Hematopoietic multipotent progenitor cell treated with erythropoietin and hydrocortisone succinate and interleukin-3 and kit ligand, for 6 days (in vitro differentiated cells): Measurements from ENCODE around the gene GRM3.

Experiments used
- DNase-seq: peaks from one replicate; pipeline ENCODE4 v3.0.0-alpha.2; 2015

GRM3 gene

GRCh38 chr7:86790383-86790782 is 146.7 kb downstream of the GRM3 start:
- DNase-seq: no peak

DNA sequence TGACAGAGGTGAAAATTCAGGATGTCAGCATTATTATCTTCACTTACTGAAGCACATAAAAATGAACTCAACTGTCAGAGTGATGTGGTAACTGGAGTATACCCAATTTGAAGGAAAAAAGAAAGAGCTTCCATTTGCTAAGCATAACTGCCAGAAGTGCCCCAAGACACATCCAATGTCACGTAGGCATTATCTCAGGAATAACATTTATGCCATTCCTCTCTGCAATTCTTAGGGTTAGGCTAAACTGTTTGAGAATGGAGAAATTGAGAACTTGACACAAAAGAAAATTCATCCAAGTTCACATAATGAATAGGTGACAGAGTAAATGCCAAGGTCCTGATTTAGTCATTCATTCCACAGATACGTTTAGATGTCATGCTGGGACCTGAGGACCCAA is 148.6 kb downstream of the GRM3 start:
- DNase-seq: no peak

- DNase-seq: no peak
Measured at GRCh38 chr7:86793136-86793535, 149.4 kb downstream of the GRM3 start.

- peak; percentile 15 for DNase-seq
Measured at GRCh38 chr7:86814661-86815379, 171.1 kb downstream of the GRM3 start.

DNA sequence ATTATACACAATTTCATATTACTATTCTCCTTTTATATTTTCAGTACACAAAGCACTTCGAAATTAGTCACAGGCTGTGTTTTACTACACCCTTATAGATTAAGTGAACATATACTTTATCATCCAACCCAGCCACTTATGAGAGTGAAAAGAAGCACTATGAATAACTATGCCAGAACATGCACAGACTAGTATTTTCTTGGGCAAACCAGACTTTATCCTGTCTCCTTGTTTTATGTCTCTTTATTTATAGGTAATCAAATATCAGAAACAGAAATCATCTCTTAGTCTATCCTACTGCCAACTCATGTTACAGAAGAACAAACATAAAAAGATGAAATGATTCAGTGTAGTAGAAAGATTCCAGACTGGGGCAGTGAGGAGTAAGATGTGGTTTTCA is 171.8 kb downstream of the GRM3 start:
- DNase-seq: no peak

- DNase-seq: no peak
Measured at GRCh38 chr7:86818903-86819302, 175.2 kb downstream of the GRM3 start.

DNA sequence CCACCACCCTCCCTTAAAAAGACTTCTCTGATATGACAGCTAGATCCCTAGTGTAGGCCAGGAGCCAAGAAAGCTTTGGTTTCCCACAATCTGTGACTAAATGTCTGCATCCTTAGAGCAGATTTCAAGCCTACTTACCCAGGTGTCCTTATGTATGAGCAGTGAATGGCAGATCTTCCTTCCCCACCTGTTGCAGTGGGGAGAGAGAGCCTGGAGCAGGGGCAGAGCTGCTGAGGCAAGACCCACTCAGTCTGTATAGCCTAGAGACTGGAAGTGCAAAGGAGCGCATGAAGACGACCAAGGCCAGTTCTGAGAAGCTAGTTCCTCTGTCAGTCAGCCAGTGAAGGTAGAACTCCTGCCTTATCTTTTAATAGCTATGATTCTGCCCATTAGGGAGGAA is 180.1 kb downstream of the GRM3 start:
- DNase-seq: no peak

GRCh38 chr7:86825264-86825663 is 181.6 kb downstream of the GRM3 start:
- DNase-seq: no peak

DNA sequence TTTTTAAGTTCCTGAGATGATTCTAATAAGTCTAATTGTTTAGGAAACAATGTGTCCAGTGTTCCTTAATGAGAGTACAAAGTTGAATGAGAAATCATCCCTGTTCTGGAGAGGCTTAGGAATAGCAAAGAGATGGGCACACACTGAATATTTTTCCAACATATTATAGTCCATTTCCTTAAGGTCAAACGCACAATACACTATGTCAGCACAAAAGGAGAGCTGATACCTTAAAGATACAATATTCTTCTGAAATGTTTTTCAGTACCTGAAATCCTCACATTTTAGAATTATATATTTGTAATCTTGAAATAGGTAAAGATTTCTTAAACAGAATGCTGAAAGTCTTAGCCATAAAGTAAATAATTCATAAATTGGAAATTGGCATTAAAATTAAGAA is 183.2 kb downstream of the GRM3 start:
- DNase-seq: no peak

DNA sequence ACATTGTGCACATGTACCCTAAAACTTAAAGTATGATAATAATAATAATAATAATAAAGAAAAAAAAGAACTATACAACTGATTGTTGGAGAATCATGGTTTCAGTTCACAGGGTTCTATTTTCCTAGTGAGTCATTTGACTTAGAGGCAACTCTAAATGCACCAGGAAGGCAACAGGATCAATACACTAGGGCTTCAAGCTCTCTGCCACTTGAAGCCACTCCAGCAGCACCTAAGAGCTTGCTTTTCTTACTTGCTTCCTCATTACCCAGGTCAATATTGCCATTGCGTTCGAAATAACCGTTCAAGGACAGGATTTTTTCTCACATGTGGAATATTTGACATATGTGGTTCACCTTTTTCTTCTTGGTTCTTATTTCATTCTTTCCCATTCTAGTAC is 189.7 kb downstream of the GRM3 start:
- DNase-seq: no peak

GRCh38 chr7:86837235-86837634 is 193.5 kb downstream of the GRM3 start:
- DNase-seq: no peak

GRCh38 chr7:86844608-86845007 is 200.9 kb downstream of the GRM3 start:
- no peak for DNase-seq

DNA sequence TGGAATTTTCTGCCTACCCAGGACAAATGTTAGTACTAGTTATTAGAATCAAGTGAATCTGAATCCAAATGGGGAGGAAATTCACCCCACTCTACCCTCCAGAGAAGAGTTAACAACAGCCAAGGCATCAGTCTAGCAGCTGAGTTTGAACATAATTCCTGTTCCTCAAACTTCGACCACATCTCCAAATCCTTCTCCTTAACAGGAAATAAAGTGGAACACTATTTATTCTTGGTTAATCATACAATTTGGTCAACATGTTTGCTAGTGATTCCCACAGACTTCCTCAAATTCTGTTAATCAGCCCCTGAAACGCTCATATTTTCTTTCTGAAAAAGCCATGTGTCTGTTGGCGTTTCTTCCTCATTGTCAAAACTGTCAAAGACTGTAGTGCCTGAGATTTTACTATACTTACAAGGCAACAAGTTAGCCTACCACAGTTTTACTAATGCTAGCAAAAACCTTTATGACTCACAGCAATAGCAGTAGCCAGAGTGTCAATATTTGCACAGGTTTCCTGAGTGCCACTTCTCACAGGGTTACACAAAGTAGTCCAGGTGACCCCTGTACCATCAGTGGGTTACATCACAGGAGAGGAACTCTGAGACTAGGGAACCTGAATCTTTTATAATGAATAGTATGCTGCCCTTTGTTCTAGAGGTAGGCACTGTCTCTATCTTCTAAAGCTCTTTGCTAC is 202.9 kb downstream of the GRM3 start:
- DNase-seq: no peak

DNA sequence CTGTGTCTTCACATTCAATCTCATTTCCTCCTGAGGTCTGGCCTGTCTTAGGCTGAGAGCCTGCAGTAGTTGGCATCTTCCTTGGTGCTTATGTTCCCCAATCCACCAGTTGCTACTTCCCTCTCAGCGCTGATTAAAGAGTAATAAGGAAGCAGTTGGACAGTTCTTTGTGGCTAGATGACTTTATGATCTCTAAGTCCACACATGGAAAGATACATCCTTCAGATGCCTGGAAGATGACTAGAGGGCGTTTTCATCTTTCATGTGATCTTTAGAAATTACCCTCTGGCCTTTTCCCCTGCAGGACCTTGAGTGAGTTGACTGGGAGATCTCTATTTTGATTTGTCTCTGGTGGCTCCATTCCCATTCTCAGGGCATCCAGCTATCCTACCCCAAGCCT is 204.5 kb downstream of the GRM3 start:
- no peak for DNase-seq

DNA sequence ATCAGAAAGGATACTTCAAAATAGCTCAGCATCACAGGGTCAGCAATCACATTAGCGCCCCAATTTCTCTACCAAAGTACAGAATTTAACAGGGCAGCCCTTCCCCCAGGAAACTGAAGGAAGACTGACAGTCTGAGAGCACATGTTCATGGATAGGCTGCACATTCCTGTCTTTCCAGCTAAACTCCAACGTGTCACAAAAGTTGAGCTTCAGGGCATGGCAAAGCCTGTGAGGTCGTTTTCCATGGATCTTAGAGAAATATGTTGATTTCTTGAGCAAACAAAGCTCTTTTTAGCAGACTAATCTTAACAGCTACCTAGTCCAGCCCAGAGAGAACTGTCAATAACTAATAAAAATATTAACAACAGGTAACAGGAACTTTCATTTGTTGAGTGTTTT is 207.9 kb downstream of the GRM3 start:
- DNase-seq: no peak

- no peak for DNase-seq
Measured at GRCh38 chr7:86863452-86863851, 219.7 kb downstream of the GRM3 start.

DNA sequence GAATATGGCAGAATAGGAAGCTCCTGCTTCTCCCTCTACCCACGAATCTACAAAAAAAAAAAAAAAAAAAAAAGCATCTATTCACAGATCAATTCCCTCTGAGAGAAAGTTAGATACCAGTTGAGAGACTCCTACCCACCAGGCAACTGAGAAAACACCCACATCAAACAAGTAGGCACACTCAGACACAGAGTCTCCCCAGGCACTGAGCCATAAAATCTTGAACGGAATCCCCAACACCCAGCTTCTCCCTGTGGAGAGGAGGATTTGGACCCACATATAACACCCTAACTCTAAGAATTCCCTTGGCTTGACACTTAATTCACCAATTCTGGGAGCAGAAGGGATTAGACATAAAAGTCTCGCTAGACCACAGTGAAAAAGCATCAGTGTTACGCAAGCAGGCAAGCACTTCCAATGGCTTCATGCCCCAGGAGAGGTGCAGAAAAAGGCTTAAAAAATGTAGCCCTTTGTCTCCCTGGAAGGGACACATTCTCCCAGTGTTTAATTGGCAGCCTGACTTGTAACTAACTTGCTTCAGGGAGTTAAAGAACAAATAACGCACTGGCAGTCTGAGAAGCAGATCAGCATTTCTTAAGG is 223.6 kb downstream of the GRM3 start:
- no peak for DNase-seq

DNA sequence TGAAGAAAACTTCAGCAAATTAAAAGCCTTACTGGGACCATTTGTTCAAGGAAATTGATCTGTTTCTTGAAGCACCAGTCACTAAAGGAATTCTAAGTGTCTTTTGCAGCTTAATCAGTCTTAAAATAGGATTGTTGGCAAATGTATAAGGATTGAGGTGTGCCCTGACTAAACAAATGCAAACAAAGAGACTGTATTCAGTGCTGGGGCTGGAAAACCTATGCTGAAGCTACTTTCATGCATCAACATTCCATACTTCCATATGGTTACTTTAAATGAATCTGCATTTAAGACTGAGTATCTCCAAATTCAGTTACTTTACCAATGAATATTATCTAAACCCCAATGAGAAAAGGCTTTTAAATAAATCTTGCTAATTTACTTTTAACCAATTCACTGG is 232.4 kb downstream of the GRM3 start:
- no peak for DNase-seq

DNA sequence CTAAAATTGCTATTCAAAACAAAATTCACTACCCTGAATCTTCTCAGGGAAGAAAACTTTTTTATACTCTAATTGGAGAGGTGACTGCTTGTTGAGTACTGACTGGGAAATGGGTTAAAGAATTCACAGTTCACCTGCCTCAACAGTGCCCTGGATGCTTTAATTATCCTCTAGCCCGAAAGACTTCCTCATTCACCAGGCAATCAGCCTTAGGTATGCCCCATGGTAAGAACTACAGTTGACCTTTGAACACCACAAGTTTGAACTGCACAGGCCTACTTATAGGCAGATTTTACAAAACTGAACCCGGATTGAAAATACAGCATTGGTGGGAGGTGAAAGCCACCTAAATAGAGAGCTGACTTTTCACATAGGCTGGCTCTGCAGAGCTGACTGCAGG is 240.4 kb downstream of the GRM3 start:
- no peak for DNase-seq

DNA sequence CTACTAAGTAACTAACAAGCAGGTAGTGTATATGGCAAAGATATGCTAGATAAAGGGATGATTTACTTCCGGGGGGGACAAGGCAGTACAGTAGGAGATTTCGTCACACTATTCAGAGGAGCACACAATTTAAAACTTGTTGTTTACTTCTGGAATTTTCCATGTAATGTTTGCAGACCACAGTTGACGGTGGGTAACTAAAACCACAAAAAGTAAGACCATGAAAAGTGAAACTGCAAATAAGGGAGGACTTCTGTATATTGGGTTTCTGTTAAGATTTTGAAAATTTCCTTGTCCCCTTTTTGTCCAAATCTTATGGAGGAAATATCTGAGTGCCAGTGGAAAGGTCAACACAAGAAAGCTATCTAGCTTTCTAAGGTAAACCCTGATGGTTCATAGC is 245.8 kb downstream of the GRM3 start:
- DNase-seq: no peak

- no peak for DNase-seq
Measured at GRCh38 chr7:86898171-86898570, 254.5 kb downstream of the GRM3 start.

DNA sequence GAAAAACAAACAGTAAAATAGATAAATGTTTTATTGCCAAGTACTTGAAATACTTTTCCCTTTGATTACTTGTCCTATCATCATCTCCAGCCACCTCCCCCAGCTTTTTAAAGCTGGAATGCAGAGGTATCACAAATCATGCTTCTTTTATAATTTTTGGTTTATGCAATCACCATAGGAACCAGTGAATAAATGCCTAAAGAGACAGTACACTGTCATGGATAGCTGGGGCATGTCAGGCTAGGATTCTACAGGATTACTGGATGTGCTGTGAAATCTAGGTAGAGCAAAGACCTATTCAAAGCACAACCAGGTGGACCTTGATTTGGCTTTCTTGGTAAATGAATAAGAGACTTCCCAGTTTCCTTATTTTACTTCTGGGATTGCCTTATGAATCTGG is 257.2 kb downstream of the GRM3 start:
- no peak for DNase-seq

DNA sequence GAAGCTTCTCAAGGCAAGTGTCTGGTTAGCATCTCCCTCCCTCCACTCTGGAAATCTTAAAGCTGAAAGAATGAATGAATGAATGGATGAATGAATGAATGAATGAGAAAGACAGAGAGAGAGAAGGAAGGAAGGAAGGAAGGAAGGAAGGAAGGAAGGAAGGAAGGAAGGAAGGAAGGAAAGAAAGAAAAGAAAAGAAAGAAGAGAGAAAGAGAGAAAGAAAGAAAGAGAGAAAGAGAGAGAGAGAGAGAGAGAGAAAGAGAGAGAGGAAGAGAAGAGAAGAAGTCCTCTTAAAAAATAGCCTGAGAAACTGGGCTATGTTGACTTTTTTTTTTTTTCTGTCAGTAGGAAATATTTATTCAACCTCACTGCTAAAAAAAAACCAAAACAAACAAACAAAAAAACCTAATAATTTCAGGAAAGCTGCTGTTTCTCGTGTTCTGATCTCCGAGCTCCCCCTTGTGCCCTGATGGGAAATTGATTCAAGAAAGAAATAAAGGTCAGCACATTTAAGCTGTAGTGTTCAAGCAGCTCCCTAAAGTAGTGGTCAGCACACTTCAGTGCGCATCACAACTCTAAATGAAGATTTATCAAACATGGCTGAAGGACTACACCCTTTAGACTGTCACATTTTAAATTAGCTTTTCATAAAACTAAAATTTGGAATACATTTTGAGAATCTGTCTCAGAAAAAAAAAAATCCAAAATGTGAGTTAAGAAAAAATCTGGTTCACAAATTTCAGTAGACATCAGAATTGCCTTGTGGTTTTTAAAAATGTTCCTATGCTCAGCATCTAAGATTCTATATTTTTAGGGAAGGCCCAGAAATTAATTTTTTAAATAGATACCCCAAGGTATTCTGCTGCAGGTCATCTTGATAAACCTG is 261.5 kb downstream of the GRM3 start:
- peak; percentile 39 for DNase-seq
